Panc1 (cell line): ENCODE results near the gene SVOP. TPM values are rescaled to one million over a fixed set of nuclear protein-coding genes. Genes with fewer than 3 reads are reported as not detected.

Source experiments
- ATAC-seq: fragments of 200-7000 bp; cut with Tn5 transposase; 2 replicates; pipeline ENCODE4 v1.9.1; 2020; ENCODE audit warnings: mild to moderate bottlenecking, moderate library complexity
- BruUV-seq: library from RNA; stranded (reverse); fragments of 400-500 nt; replicated peaks from 2 replicates; lab custom pipeline; 2021; lab: Mats Ljungman, UMichigan
- CTCF ChIA-PET: fragments of 300-600 bp; sonication (Branson Sonifier 250); formaldehyde crosslinking; loops from one replicate; lab custom pipeline; 2022; ENCODE audit warnings: antibody characterized with exemption; lab: Charles Lee
- POLR2A ChIA-PET: fragments of 300-600 bp; sonication (Branson Sonifier 250); formaldehyde crosslinking; loops from one replicate; lab custom pipeline; 2022; ENCODE audit warnings: antibody characterized with exemption; lab: Charles Lee
- DNase-seq: peaks from one replicate; pipeline ENCODE4 v3.0.0-alpha.2; 2010; ENCODE audit warnings: low read depth, low spot score
- H3K27ac ChIP-seq: 2 replicates; pipeline ENCODE4 v1.5.1; 2011; ENCODE audit warnings: mild to moderate bottlenecking, low read length, inconsistent platforms
- H3K27me3 ChIP-seq: fragments of 200-500 bp; sonication (Bioruptor generic); 2 replicates; pipeline ENCODE4 v1.6.0; 2014; ENCODE audit warnings: low read length, inconsistent platforms; ENCODE audit not compliant: control insufficient read depth, insufficient read depth
- H3K36me3 ChIP-seq: fragments of 200-500 bp; sonication (Bioruptor generic); 2 replicates; pipeline ENCODE4 v1.5.1; 2014; ENCODE audit warnings: inconsistent platforms, mild to moderate bottlenecking, low read length, moderate library complexity; ENCODE audit not compliant: control insufficient read depth, insufficient read depth
- H3K4me1 ChIP-seq: 2 replicates; pipeline ENCODE4 v1.5.1; 2011; ENCODE audit warnings: inconsistent platforms, mild to moderate bottlenecking, low read length, moderate library complexity; ENCODE audit not compliant: control insufficient read depth, insufficient read depth
- H3K4me3 ChIP-seq, 2 experiments: 2 replicates each; pipeline ENCODE4 v1.5.1; 2011 to 2012; ENCODE audit warnings: low read depth in 2 of 2, low read length in 2 of 2, mild to moderate bottlenecking in 2 of 2, inconsistent platforms in 1 of 2, moderate library complexity in 1 of 2
- H3K9me3 ChIP-seq: fragments of 200-500 bp; sonication (Bioruptor generic); 2 replicates; pipeline ENCODE4 v1.5.1; 2014; ENCODE audit warnings: low read depth, mild to moderate bottlenecking, inconsistent platforms, low read length, moderate library complexity; ENCODE audit not compliant: control insufficient read depth, insufficient read depth
- CTCF ChIP-seq: fragments of 450-650 bp; IDR thresholded peaks from 2 replicates; pipeline ENCODE4 v1.5.1; 2017; ENCODE audit warnings: mild to moderate bottlenecking
- POLR2AphosphoS5 ChIP-seq: IDR thresholded peaks from 2 replicates; pipeline ENCODE4 v1.6.1; 2012; ENCODE audit warnings: mild to moderate bottlenecking, low read depth, low read length, moderate library complexity
- REST ChIP-seq, 2 experiments: IDR thresholded peaks; 2 replicates each; pipeline ENCODE4 v1.6.1; 2011 to 2012; ENCODE audit warnings: low read depth in 2 of 2, control low read depth in 1 of 2, low read length in 1 of 2, mild to moderate bottlenecking in 1 of 2, moderate library complexity in 1 of 2; ENCODE audit not compliant: insufficient read depth in 1 of 2
- SIN3A ChIP-seq: IDR thresholded peaks from 2 replicates; pipeline ENCODE4 v1.6.1; 2012; ENCODE audit warnings: low read depth, mild to moderate bottlenecking, low read length, moderate library complexity, borderline replicate concordance; ENCODE audit not compliant: insufficient read depth
- TCF7L2 ChIP-seq: IDR thresholded peaks from 2 replicates; pipeline ENCODE4 v1.6.1; 2011; ENCODE audit warnings: mild to moderate bottlenecking, low read depth, low read length, inconsistent platforms
- in situ Hi-C: cut with HindIII; loops from 2 replicates; pipeline ENCODE4 v1.10.0; 2016; ENCODE audit warnings: low sequenced_read_pairs, low pct_unique_long_range_greater_than_20kb
- intact Hi-C: fragments of 100-400 bp; cut with micrococcal nuclease; formaldehyde crosslinking; loops from one replicate; pipeline ENCODE4 v1.10.0; 2022; ENCODE audit not compliant: unreplicated experiment
- total RNA-seq: library from RNA; stranded (reverse); gene quantifications from one replicate; pipeline ENCODE4 v1.2.1, GENCODE V29; 2021; ENCODE audit not compliant: unreplicated experiment

The SVOP gene
- total RNA-seq, 1 experiment from 2014 or later, result not detected

GRCh38 chr12:108921946-108922345 is 98.9 kb downstream of the SVOP start:
- in situ Hi-C loops (no loop called here), intact Hi-C loops (no loop called here)
- CTCF ChIA-PET, result no interaction called here
- TF ChIP-seq REST (IDR thresholded peaks at IDR 0.05; ENCODE audit: insufficient read depth in 1 of 2, low read depth in 2 of 2, low read length in 1 of 2) (no peak), TCF7L2 (no peak), SIN3A (no peak), CTCF (no peak), POLR2AphosphoS5 (no peak)
- no peaks in the 10 kb centered on the region for H3K9me3 ChIP-seq
- ATAC-seq (no peak), DNase-seq (no peak)
- H3K4me3 ChIP-seq, result no peak overlapping the region
- BruUV-seq, result no TSS peak
- no peaks in the 10 kb centered on the region for H3K4me1 ChIP-seq
- no peak overlapping the region for H3K27ac ChIP-seq
- peaks cover 5% of the 10 kb centered on the region; the same call in 1 of the 2 replicates for H3K27me3 ChIP-seq
- H3K36me3 ChIP-seq, result no peaks in the 10 kb centered on the region
- POLR2A ChIA-PET, result no interaction called here

- in situ Hi-C loops, result no loop called here
- Histone ChIP-seq H3K36me3 (no peaks in the 10 kb centered on the region), H3K4me1 (no peaks in the 10 kb centered on the region), H3K27me3 (peaks cover 3% of the 10 kb centered on the region; the same call in 1 of the 2 replicates), H3K9me3 (no peaks in the 10 kb centered on the region), H3K27ac (no peak overlapping the region), H3K4me3 (no peak overlapping the region)
- no peak for DNase-seq
- ChIA-PET POLR2A (no interaction called here), CTCF (no interaction called here)
- no TSS peak for BruUV-seq
- ATAC-seq, result no peak
- intact Hi-C loops, result no loop called here
- TF ChIP-seq SIN3A (no peak), TCF7L2 (no peak), CTCF (no peak), POLR2AphosphoS5 (no peak), REST (IDR thresholded peaks at IDR 0.05; ENCODE audit: insufficient read depth in 1 of 2, low read depth in 2 of 2, low read length in 1 of 2) (no peak)
Observed at GRCh38 chr12:108918960-108919642, 101.8 kb downstream of the SVOP start.
